H9 (cell line): ENCODE results near the gene PDE2A. TPM values are rescaled to one million over a fixed set of nuclear protein-coding genes. Genes with fewer than 3 reads are reported as not detected.

Experiments used
- DNase-seq: peaks from one replicate; pipeline ENCODE4 v3.0.0-alpha.2; 2017
- H2AFZ ChIP-seq: one replicate; pipeline ENCODE4 v1.6.1; 2013; ENCODE audit warnings: mild to moderate bottlenecking, low read length, control low read depth, moderate library complexity
- H2AK5ac ChIP-seq: 2 replicates; pipeline ENCODE4 v1.6.1; 2013; ENCODE audit warnings: low read length, control low read depth, mixed read lengths; ENCODE audit not compliant: insufficient read length
- H2BK120ac ChIP-seq: one replicate; pipeline ENCODE4 v1.6.1; 2013; ENCODE audit warnings: low read depth, mild to moderate bottlenecking, low read length, control low read depth, inconsistent platforms; ENCODE audit not compliant: poor library complexity, severe bottlenecking
- H2BK12ac ChIP-seq: 2 replicates; pipeline ENCODE4 v1.6.1; 2013; ENCODE audit warnings: low read length, control low read depth, mixed read lengths, low read depth; ENCODE audit not compliant: insufficient read length
- H2BK15ac ChIP-seq: 2 replicates; pipeline ENCODE4 v1.6.1; 2013; ENCODE audit warnings: low read depth, low read length, control low read depth
- H2BK20ac ChIP-seq: one replicate; pipeline ENCODE4 v1.6.1; 2013; ENCODE audit warnings: low read depth, mild to moderate bottlenecking, low read length, control low read depth, inconsistent platforms; ENCODE audit not compliant: poor library complexity, severe bottlenecking
- H2BK5ac ChIP-seq: 2 replicates; pipeline ENCODE4 v1.6.1; 2013; ENCODE audit warnings: low read length, control low read depth, mixed read lengths; ENCODE audit not compliant: insufficient read length
- H3K14ac ChIP-seq: 2 replicates; pipeline ENCODE4 v1.6.1; 2013; ENCODE audit warnings: low read length, control low read depth; ENCODE audit not compliant: insufficient read depth
- H3K18ac ChIP-seq: 2 replicates; pipeline ENCODE4 v1.6.1; 2013; ENCODE audit warnings: low read depth, mild to moderate bottlenecking, mixed read lengths, low read length, control low read depth; ENCODE audit not compliant: insufficient read length
- H3K23ac ChIP-seq: 2 replicates; pipeline ENCODE4 v1.6.1; 2013; ENCODE audit warnings: low read length, control low read depth, mixed read lengths, low read depth; ENCODE audit not compliant: insufficient read length
- H3K23me2 ChIP-seq: 2 replicates; pipeline ENCODE4 v1.6.1; 2013; ENCODE audit warnings: low read depth, mild to moderate bottlenecking, mixed read lengths, low read length, control low read depth; ENCODE audit not compliant: insufficient read length, poor library complexity, severe bottlenecking
- H3K27ac ChIP-seq: 2 replicates; pipeline ENCODE4 v1.5.1; 2013; ENCODE audit warnings: low read length, control low read depth, mixed read lengths, low read depth; ENCODE audit not compliant: insufficient read length
- H3K27me3 ChIP-seq: 2 replicates; pipeline ENCODE4 v1.6.1; 2013; ENCODE audit warnings: low read length, control low read depth, inconsistent platforms; ENCODE audit not compliant: insufficient read depth
- H3K4ac ChIP-seq: 2 replicates; pipeline ENCODE4 v1.6.1; 2013; ENCODE audit warnings: low read depth, mild to moderate bottlenecking, control low read depth, inconsistent platforms, low read length, moderate library complexity
- H3K4me1 ChIP-seq: 2 replicates; pipeline ENCODE4 v1.6.1; 2013; ENCODE audit warnings: low read length, control low read depth, inconsistent platforms; ENCODE audit not compliant: insufficient read depth
- H3K4me2 ChIP-seq: 2 replicates; pipeline ENCODE4 v1.6.1; 2013; ENCODE audit warnings: low read length, control low read depth, mixed read lengths; ENCODE audit not compliant: insufficient read length, insufficient read depth
- H3K56ac ChIP-seq: 2 replicates; pipeline ENCODE4 v1.6.1; 2013; ENCODE audit warnings: low read depth, mild to moderate bottlenecking, mixed read lengths, low read length, control low read depth; ENCODE audit not compliant: insufficient read length
- H3K79me1 ChIP-seq: 2 replicates; pipeline ENCODE4 v1.6.1; 2013; ENCODE audit warnings: low read depth, mild to moderate bottlenecking, moderate library complexity, low read length, control low read depth, inconsistent platforms; ENCODE audit not compliant: insufficient read depth, poor library complexity, severe bottlenecking
- H3K79me2 ChIP-seq: 2 replicates; pipeline ENCODE4 v1.6.1; 2013; ENCODE audit warnings: low read length, control low read depth, inconsistent platforms; ENCODE audit not compliant: insufficient read depth
- H3K9ac ChIP-seq: 2 replicates; pipeline ENCODE4 v1.6.1; 2013; ENCODE audit warnings: low read length, control low read depth, mixed read lengths; ENCODE audit not compliant: insufficient read length; ENCODE audit errors: extremely low read depth
- H3K9me3 ChIP-seq: one replicate; pipeline ENCODE4 v1.6.1; 2013; ENCODE audit warnings: low read depth, low read length, inconsistent platforms; ENCODE audit not compliant: control insufficient read depth
- H3T11ph ChIP-seq: one replicate; pipeline ENCODE4 v1.6.1; 2013; ENCODE audit warnings: mild to moderate bottlenecking, low read length, control low read depth, inconsistent platforms
- H4K20me1 ChIP-seq: one replicate; pipeline ENCODE4 v1.6.1; 2013; ENCODE audit not compliant: control insufficient read depth, insufficient read length, insufficient read depth
- H4K5ac ChIP-seq: 2 replicates; pipeline ENCODE4 v1.6.1; 2013; ENCODE audit warnings: low read depth, mild to moderate bottlenecking, mixed read lengths, low read length, control low read depth; ENCODE audit not compliant: insufficient read length
- H4K8ac ChIP-seq: replicated peaks from 2 replicates; pipeline ENCODE4 v1.6.1; 2013; ENCODE audit warnings: low read length, control low read depth, mixed read lengths, low read depth; ENCODE audit not compliant: insufficient read length
- H4K91ac ChIP-seq: 2 replicates; pipeline ENCODE4 v1.6.1; 2013; ENCODE audit warnings: low read depth, mild to moderate bottlenecking, moderate library complexity, mixed read lengths, low read length, control low read depth; ENCODE audit not compliant: insufficient read length
- H3K27ac Mint-ChIP-seq, 3 experiments: 2 replicates in 2 of 3; 3 replicates in 1 of 3; pipeline ENCODE4 v1.8.0; 2020 to 2021; ENCODE audit warnings: mixed read lengths in 3 of 3, mild to moderate bottlenecking in 1 of 3, moderate library complexity in 1 of 3
- H3K27me3 Mint-ChIP-seq: 2 replicates; pipeline ENCODE4 v1.8.0; 2021; ENCODE audit warnings: low read depth, mild to moderate bottlenecking, moderate library complexity, mixed read lengths
- H3K36me3 Mint-ChIP-seq, 3 experiments: 2 replicates in 2 of 3; 3 replicates in 1 of 3; pipeline ENCODE4 v1.8.0; 2020 to 2021; ENCODE audit warnings: low read depth in 3 of 3, mixed read lengths in 3 of 3; ENCODE audit not compliant: insufficient read depth in 1 of 3
- H3K4me1 Mint-ChIP-seq, 2 experiments: 2 replicates each; pipeline ENCODE4 v1.8.0; 2020; ENCODE audit warnings: mixed read lengths in 2 of 2
- H3K4me3 Mint-ChIP-seq, 2 experiments: 2 replicates in 1 of 2; 3 replicates in 1 of 2; pipeline ENCODE4 v1.8.0; 2020 to 2021; ENCODE audit warnings: mild to moderate bottlenecking in 2 of 2, mixed read lengths in 2 of 2, moderate library complexity in 1 of 2
- H3K9me3 Mint-ChIP-seq, 2 experiments: 2 replicates in 1 of 2; 3 replicates in 1 of 2; pipeline ENCODE4 v1.8.0; 2020; ENCODE audit warnings: mild to moderate bottlenecking in 2 of 2, mixed read lengths in 2 of 2, moderate library complexity in 1 of 2
- CTCF ChIP-seq: fragments of 200-600 bp; sonication (generic); conservative IDR thresholded peaks from 3 replicates; pipeline ENCODE4 v1.8.0; 2021; ENCODE audit warnings: antibody characterized with exemption, mild to moderate bottlenecking
- WGBS: extraction: QIAGEN DNeasy Blood & Tissue Kit; methylation state at CpG from one replicate; pipeline ENCODE4 v1.1.7; 2013; ENCODE audit warnings: missing lambda C conversion rate, low lambda C conversion rate, mixed read lengths; ENCODE audit not compliant: insufficient read length; ENCODE audit errors: extremely low coverage; 5-methylcytosine and 5-hydroxymethylcytosine counted together
- total RNA-seq: library from RNA; stranded (reverse); gene quantifications from 2 replicates; pipeline ENCODE4 v1.2.1, GENCODE V29; 2021

Gene PDE2A
- total RNA-seq, 1 experiment from 2014 or later = 3.4 TPM

GRCh38 chr11:72613977-72614376 is 60.2 kb downstream of the PDE2A start:
- no CpG with 5 or more reads among the region's 7 CpGs for WGBS
- Histone ChIP-seq H4K5ac (no peak overlapping the region), H3K79me2 (no peaks in the 10 kb centered on the region), H3K14ac (no peak overlapping the region; the same call in 1 of the 2 replicates), H3K4me2 (no peak overlapping the region), H3T11ph (no peak overlapping the region), H3K18ac (no peak overlapping the region), H2BK120ac (no peak overlapping the region), H3K79me1 (no peaks in the 10 kb centered on the region), H3K4ac (no peak overlapping the region), H3K9ac (no peak overlapping the region), H3K4me1 (no peaks in the 10 kb centered on the region), H2BK20ac (no peak overlapping the region), H2AFZ (no peak overlapping the region), H3K23me2 (no peaks in the 10 kb centered on the region), H3K9me3 (no peaks in the 10 kb centered on the region), H2BK15ac (no peak overlapping the region), H2BK12ac (no peak overlapping the region), H3K27me3 (no peaks in the 10 kb centered on the region; the same call in 1 of the 2 replicates), H4K20me1 (peaks cover 2% of the 10 kb centered on the region), H2BK5ac (no peak overlapping the region), H3K56ac (no peak overlapping the region), H4K91ac (no peak overlapping the region), H3K23ac (no peak overlapping the region), H3K27ac (no peak overlapping the region), H4K8ac (no peak overlapping the region), H2AK5ac (no peak overlapping the region)
- Mint-ChIP-seq H3K27ac (no peak overlapping the region), H3K36me3 (no peaks in the 10 kb centered on the region), H3K4me3 (no peak overlapping the region), H3K27me3 (peaks cover 42% of the 10 kb centered on the region), H3K4me1 (peaks cover 3 to 23% of the 10 kb centered on the region in 2 experiments), H3K9me3 (no peaks in the 10 kb centered on the region)
- no peak for TF ChIP-seq CTCF
- DNase-seq = no peak
